ENCODE results near the gene C1QC. TPM values are rescaled to one million over a fixed set of nuclear protein-coding genes. Genes with fewer than 3 reads are reported as not detected.
A peak's percentile ranks its signal among the peaks of the same experiment; 100 is the strongest.

Gene C1QC
- total RNA-seq, 1 experiment from 2014 or later: not detected

- Histone ChIP-seq H2BK20ac (ENCODE audit: low read depth, low read length, poor library complexity, severe bottlenecking) (no peak overlapping the region), H3K4ac (ENCODE audit: low read depth, low read length) (no peak overlapping the region), H2BK5ac (ENCODE audit: insufficient read length, low read length) (no peak overlapping the region), H3K23me2 (ENCODE audit: insufficient read length, low read depth, low read length, poor library complexity, severe bottlenecking) (no peaks in the 10 kb centered on the region), H2AK5ac (ENCODE audit: insufficient read length, low read length) (no peak overlapping the region), H2AFZ (ENCODE audit: low read length) (no peak overlapping the region), H3K9me3 (ENCODE audit: control insufficient read depth, low read depth, low read length) (no peaks in the 10 kb centered on the region), H4K5ac (ENCODE audit: insufficient read length, low read depth, low read length) (no peak overlapping the region), H3K27ac (ENCODE audit: insufficient read length, low read depth, low read length) (no peak overlapping the region), H3K23ac (ENCODE audit: insufficient read length, low read depth, low read length) (no peak overlapping the region), H4K20me1 (ENCODE audit: control insufficient read depth, insufficient read depth, insufficient read length) (no peaks in the 10 kb centered on the region), H3K14ac (ENCODE audit: insufficient read depth, low read length) (no peak overlapping the region), H4K91ac (ENCODE audit: insufficient read length, low read depth, low read length) (no peak overlapping the region), H2BK120ac (ENCODE audit: low read depth, low read length, poor library complexity, severe bottlenecking) (no peak overlapping the region), H3K4me1 (ENCODE audit: insufficient read depth, low read length) (no peaks in the 10 kb centered on the region), H4K8ac (replicated peaks; ENCODE audit: insufficient read length, low read depth, low read length) (no peak overlapping the region), H3T11ph (ENCODE audit: low read length) (no peak overlapping the region), H3K27me3 (ENCODE audit: insufficient read depth, low read length) (no peaks in the 10 kb centered on the region), H3K18ac (ENCODE audit: insufficient read length, low read depth, low read length) (no peak overlapping the region), H2BK12ac (ENCODE audit: insufficient read length, low read depth, low read length) (no peak overlapping the region), H3K79me2 (ENCODE audit: insufficient read depth, low read length) (no peaks in the 10 kb centered on the region), H3K4me2 (ENCODE audit: insufficient read depth, insufficient read length, low read length) (no peak overlapping the region), H2BK15ac (ENCODE audit: low read depth, low read length) (no peak overlapping the region), H3K9ac (ENCODE audit: extremely low read depth, insufficient read length, low read length) (no peak overlapping the region), H3K79me1 (ENCODE audit: insufficient read depth, low read depth, low read length, poor library complexity, severe bottlenecking) (no peaks in the 10 kb centered on the region), H3K56ac (ENCODE audit: insufficient read length, low read depth, low read length) (no peak overlapping the region)
- H3K4me1 Mint-ChIP-seq: peaks cover 36 to 74% of the 10 kb centered on the region in 2 experiments
- no peaks in the 10 kb centered on the region for H3K36me3 Mint-ChIP-seq (ENCODE audit: insufficient read depth in 1 of 3, low read depth in 3 of 3)
- no peak for DNase-seq
- no CpG with 5 or more reads among the region's 10 CpGs for WGBS (ENCODE audit: extremely low coverage, insufficient read length, low lambda C conversion rate)
- no peak for TF ChIP-seq CTCF (conservative IDR thresholded peaks at IDR 0.05)
- H3K27ac Mint-ChIP-seq: no peak overlapping the region
- H3K4me3 Mint-ChIP-seq: peak overlapping the region in 1 of 2 experiments; percentile 20; a peak in 1 of 5 replicates
- H3K9me3 Mint-ChIP-seq: peaks cover 0 to 3% of the 10 kb centered on the region in 2 experiments; a peak in 2 of 5 replicates
- H3K27me3 Mint-ChIP-seq (ENCODE audit: low read depth): peaks cover 75% of the 10 kb centered on the region
Measured at GRCh38 chr1:22607154-22607553, 36.3 kb upstream of the C1QC start.

All from H9 (cell line).